Mesenchymal stem cell (in vitro differentiated cells and primary cell): Measurements from ENCODE around the gene ABCA3.
"Not testable (repeated sequence)": the region's sequence is repeated elsewhere in the genome, so short reads cannot be mapped to it uniquely, and the experiment has no call there.

Source experiments
- DNase-seq: peaks from one replicate; pipeline ENCODE4 v3.0.0-alpha.2; 2013
- H2AFZ ChIP-seq: one replicate; pipeline ENCODE4 v1.6.1; 2013; ENCODE audit warnings: low read depth, mild to moderate bottlenecking, control low read depth, inconsistent platforms, low read length, moderate library complexity
- H2AK5ac ChIP-seq: 2 replicates; pipeline ENCODE4 v1.6.1; 2013; ENCODE audit warnings: low read length, moderate library complexity, mild to moderate bottlenecking, inconsistent platforms; ENCODE audit not compliant: severe bottlenecking
- H2BK120ac ChIP-seq: one replicate; pipeline ENCODE4 v1.6.1; 2013; ENCODE audit warnings: low read depth, mild to moderate bottlenecking, inconsistent platforms, low read length, moderate library complexity
- H2BK12ac ChIP-seq, 2 experiments: one replicate each; pipeline ENCODE4 v1.6.1; 2013; ENCODE audit warnings: inconsistent platforms in 2 of 2, low read length in 2 of 2, mild to moderate bottlenecking in 2 of 2, moderate library complexity in 2 of 2, control low read depth in 1 of 2
- H2BK15ac ChIP-seq: one replicate; pipeline ENCODE4 v1.6.1; 2013; ENCODE audit warnings: mild to moderate bottlenecking, low read depth, inconsistent platforms; ENCODE audit not compliant: poor library complexity, severe bottlenecking
- H2BK5ac ChIP-seq: 2 replicates; pipeline ENCODE4 v1.6.1; 2013; ENCODE audit warnings: low read depth, mild to moderate bottlenecking, low read length, control low read depth, inconsistent platforms; ENCODE audit not compliant: poor library complexity, severe bottlenecking
- H3K14ac ChIP-seq, 2 experiments: one replicate each; pipeline ENCODE4 v1.6.1; 2013; ENCODE audit warnings: inconsistent platforms in 2 of 2, low read length in 2 of 2, control low read depth in 1 of 2, mild to moderate bottlenecking in 1 of 2, moderate library complexity in 1 of 2
- H3K18ac ChIP-seq, 2 experiments: one replicate each; pipeline ENCODE4 v1.6.1; 2013; ENCODE audit warnings: inconsistent platforms in 2 of 2, low read length in 2 of 2, control low read depth in 1 of 2, low read depth in 1 of 2, mild to moderate bottlenecking in 1 of 2
- H3K23ac ChIP-seq, 2 experiments: one replicate each; pipeline ENCODE4 v1.6.1; 2013; ENCODE audit warnings: inconsistent platforms in 2 of 2, low read length in 2 of 2, mild to moderate bottlenecking in 2 of 2, moderate library complexity in 2 of 2, control low read depth in 1 of 2
- H3K27ac ChIP-seq: 2 replicates; pipeline ENCODE4 v1.5.1; 2013; ENCODE audit warnings: mild to moderate bottlenecking, moderate library complexity, low read length, control low read depth, inconsistent platforms; ENCODE audit not compliant: poor library complexity, severe bottlenecking
- H3K27me3 ChIP-seq, 2 experiments: 2 replicates each; pipeline versions ENCODE4 v1.6.1 to v1.7.0; 2013; ENCODE audit warnings: low read length in 2 of 2, mild to moderate bottlenecking in 2 of 2, moderate library complexity in 2 of 2, control low read depth in 1 of 2, inconsistent platforms in 1 of 2; ENCODE audit not compliant: control insufficient read depth in 1 of 2, insufficient read depth in 1 of 2
- H3K36me3 ChIP-seq, 2 experiments: 2 replicates each; pipeline versions ENCODE4 v1.6.1 to v1.7.0; 2013; ENCODE audit warnings: low read length in 2 of 2, control low read depth in 1 of 2, inconsistent platforms in 1 of 2, low read depth in 1 of 2, mild to moderate bottlenecking in 1 of 2; ENCODE audit not compliant: insufficient read depth in 2 of 2, control insufficient read depth in 1 of 2
- H3K4ac ChIP-seq, 2 experiments: one replicate each; pipeline ENCODE4 v1.6.1; 2013; ENCODE audit warnings: inconsistent platforms in 2 of 2, low read length in 2 of 2, mild to moderate bottlenecking in 2 of 2, moderate library complexity in 2 of 2, control low read depth in 1 of 2, low read depth in 1 of 2
- H3K4me1 ChIP-seq: 2 replicates; pipeline ENCODE4 v1.6.1; 2013; ENCODE audit warnings: low read depth, low read length, control low read depth; ENCODE audit not compliant: control insufficient read depth, insufficient read depth
- H3K4me2 ChIP-seq: 2 replicates; pipeline ENCODE4 v1.6.1; 2013; ENCODE audit warnings: low read length, mild to moderate bottlenecking, inconsistent platforms; ENCODE audit not compliant: poor library complexity, severe bottlenecking
- H3K4me3 ChIP-seq, 2 experiments: 2 replicates each; pipeline versions ENCODE4 v1.5.1 to v1.7.0; 2013; ENCODE audit warnings: low read length in 2 of 2, mild to moderate bottlenecking in 2 of 2, control low read depth in 1 of 2, low read depth in 1 of 2; ENCODE audit not compliant: insufficient read depth in 1 of 2
- H3K79me1 ChIP-seq: replicated peaks from 2 replicates; pipeline ENCODE4 v1.6.1; 2013; ENCODE audit warnings: mild to moderate bottlenecking, control low read depth, low read length, inconsistent platforms; ENCODE audit not compliant: poor library complexity, severe bottlenecking
- H3K9ac ChIP-seq: 2 replicates; pipeline ENCODE4 v1.7.0; 2013; ENCODE audit warnings: mild to moderate bottlenecking, low read length, moderate library complexity
- H3K9me3 ChIP-seq: 2 replicates; pipeline ENCODE4 v1.7.0; 2013; ENCODE audit warnings: mild to moderate bottlenecking, low read length; ENCODE audit not compliant: control insufficient read depth
- H4K8ac ChIP-seq: one replicate; pipeline ENCODE4 v1.6.1; 2013; ENCODE audit warnings: inconsistent platforms, mild to moderate bottlenecking, low read length, moderate library complexity
- H4K91ac ChIP-seq: one replicate; pipeline ENCODE4 v1.6.1; 2013; ENCODE audit warnings: mild to moderate bottlenecking, low read length, inconsistent platforms
- WGBS: methylation state at CpG from one replicate; pipeline ENCODE4 v1.1.7; 2013; ENCODE audit warnings: mixed read lengths; 5-methylcytosine and 5-hydroxymethylcytosine counted together

Gene ABCA3

GRCh38 chr16:2267913-2268666, 72.4 kb downstream of the ABCA3 start, which contains the start of gene RNPS1:
TSS of gene RNPS1 (minus strand) at chr16:2268126. CDS start at chr16:2264643, 3,483 bp downstream.
- Histone ChIP-seq H3K9me3 (no peaks in the 10 kb centered on the region), H2BK5ac (peak within 1 kb of the TSS; percentile 100), H2BK120ac (peak within 1 kb of the TSS; percentile 64), H3K18ac (peak within 1 kb of the TSS; percentile 96 to 99), H2BK15ac (peak within 1 kb of the TSS; percentile 99), H3K4me1 (peaks cover 23% of the 10 kb centered on the region), H2AK5ac (no peak within 1 kb of the TSS), H3K79me1 (peaks cover 33% of the 10 kb centered on the region), H3K27ac (peak within 1 kb of the TSS; percentile 99), H3K4ac (peak within 1 kb of the TSS; percentile 85 to 96), H4K91ac (peak within 1 kb of the TSS; percentile 97), H3K27me3 (no peaks in the 10 kb centered on the region), H3K9ac (peak within 1 kb of the TSS; percentile 91), H2AFZ (peak within 1 kb of the TSS; percentile 86), H3K23ac (no peak within 1 kb of the TSS), H2BK12ac (peak within 1 kb of the TSS; percentile 50 to 86), H3K4me2 (peak within 1 kb of the TSS; percentile 78), H3K36me3 (peaks cover 17 to 27% of the 10 kb centered on the region in 2 experiments), H3K14ac (peak within 1 kb of the TSS in 1 of 2 experiments; percentile 97), H3K4me3 (peak within 1 kb of the TSS; percentile 90), H4K8ac (peak within 1 kb of the TSS; percentile 99)
- WGBS = under 1% methylated on average over 66 of the region's 88 CpGs
- DNase-seq = peak; percentile 97

GRCh38 chr16:2267505-2267912, 73.0 kb downstream of the ABCA3 start:
- not testable (repeated sequence) for H3K23ac ChIP-seq, H3K27ac ChIP-seq, H2BK12ac ChIP-seq, DNase-seq, H3K14ac ChIP-seq, H2AK5ac ChIP-seq, H4K91ac ChIP-seq, H3K9me3 ChIP-seq, H3K27me3 ChIP-seq, H2BK15ac ChIP-seq
- peaks cover 23 to 28% of the 10 kb centered on the region in 2 experiments for H3K36me3 ChIP-seq
- peak overlapping the region; percentile 99 for H4K8ac ChIP-seq
- peak overlapping the region; percentile 90 for H3K4me3 ChIP-seq
- H3K79me1 ChIP-seq = peaks cover 31% of the 10 kb centered on the region
- 1% methylated on average over 26 of the region's 54 CpGs for WGBS
- peaks cover 23% of the 10 kb centered on the region for H3K4me1 ChIP-seq
- H2AFZ ChIP-seq = peak overlapping the region; percentile 83
- peak overlapping the region; percentile 91 for H3K9ac ChIP-seq
- peak overlapping the region; percentile 91 to 99 for H3K18ac ChIP-seq
- peak overlapping the region; percentile 100 for H2BK5ac ChIP-seq
- peak overlapping the region; percentile 46 for H2BK120ac ChIP-seq
- peak overlapping the region in 1 of 2 experiments; percentile 88 for H3K4ac ChIP-seq
- H3K4me2 ChIP-seq = peak overlapping the region; percentile 55

GRCh38 chr16:2266887-2267286, 73.6 kb downstream of the ABCA3 start:
- H3K27me3 ChIP-seq, H2BK5ac ChIP-seq, H3K4ac ChIP-seq, H3K18ac ChIP-seq, H3K23ac ChIP-seq, H2AK5ac ChIP-seq, H2AFZ ChIP-seq, H3K9me3 ChIP-seq, H3K27ac ChIP-seq, H3K14ac ChIP-seq, H2BK12ac ChIP-seq, H2BK15ac ChIP-seq, H4K8ac ChIP-seq, H4K91ac ChIP-seq, H2BK120ac ChIP-seq: not testable (repeated sequence)
- Histone ChIP-seq H3K4me2 (peak overlapping the region; percentile 74), H3K9ac (peak overlapping the region; percentile 91), H3K36me3 (peaks cover 28 to 29% of the 10 kb centered on the region in 2 experiments), H3K4me1 (peaks cover 19% of the 10 kb centered on the region), H3K4me3 (peak overlapping the region; percentile 46 to 90), H3K79me1 (peaks cover 26% of the 10 kb centered on the region)
- peak; percentile 48 for DNase-seq
- WGBS = 8% methylated on average over 2 of the region's 12 CpGs

- not testable (repeated sequence) for H2BK5ac ChIP-seq, H4K91ac ChIP-seq, H2BK12ac ChIP-seq, H2AFZ ChIP-seq, DNase-seq, H2BK120ac ChIP-seq, H3K9ac ChIP-seq, H2AK5ac ChIP-seq, H3K4me2 ChIP-seq, H3K79me1 ChIP-seq, H3K4me3 ChIP-seq, H3K27me3 ChIP-seq, H2BK15ac ChIP-seq, H3K9me3 ChIP-seq, H3K14ac ChIP-seq, H3K4ac ChIP-seq, H3K23ac ChIP-seq, H3K27ac ChIP-seq, H3K18ac ChIP-seq, H3K4me1 ChIP-seq
- 98% methylated on average over 12 of the region's 14 CpGs for WGBS
- Histone ChIP-seq H3K36me3 (peaks cover 38 to 65% of the 10 kb centered on the region in 2 experiments), H4K8ac (peak overlapping the region; percentile 49)
Observed at GRCh38 chr16:2263026-2263425, 77.5 kb downstream of the ABCA3 start.
